Heart left ventricle (tissue), 13 donors: ENCODE results near the gene PAN3.

ENCODE experiments used
- CTCF ChIP-seq, 12 donors: fragments of 200-600 bp; sonication (generic) in 4 of 12; IDR thresholded peaks; one replicate each; pipeline versions ENCODE4 v1.5.0 to v1.8.0; 2018 to 2022; ENCODE audit warnings: antibody characterized with exemption in 12 of 12, mild to moderate bottlenecking in 5 of 12
- POLR2A ChIP-seq, 2 donors: fragments of 450-650 bp; IDR thresholded peaks; one replicate each; pipeline ENCODE4 v1.6.1; 2017; ENCODE audit warnings: antibody characterized with exemption in 2 of 2, mild to moderate bottlenecking in 2 of 2, moderate library complexity in 2 of 2
- donor health status: ischemic (EF 13 %, LVEDD 7.1; RV severe dilation, severe dysfunction).
- donor health status: DM: no; HTN: yes; CAD: no.
- donor health status: DM: no; HTN: no; CAD: no.
- donor health status: ischemic (EF 25% LVEDD 6.9; RV normal size, moderate dysfunction).
- donor health status: ischemic (EF 25% LVEDD 5.7; RV mildly dilated, moderate dysfunction).
- donor health status: ischemic (EF 35%, LVEDD 5.7; RV mildly dilated, moderate dysfunction).
- donor health status: nonischemic (EF 11% LVEDD 7.7; RV severe dilation, severe dysfunction).
- donor health status: DM: yes; HTN: yes; CAD: no.
- donor health status: PGD.
- donor health status: ischemic (EF 29% LVEDD 5.4; RV normal size, mild dysfunction).
- donor health status: nonischemic (EF 23%, LVEDD 6.1; RV moderate dilation, normal function).

- no peak for TF ChIP-seq CTCF (IDR thresholded peaks at IDR 0.05)
- no peak for TF ChIP-seq POLR2A (IDR thresholded peaks at IDR 0.05)
Observed at GRCh38 chr13:28318496-28318895, 180.2 kb downstream of the PAN3 start.
